ENCODE data around the gene ZNF678.

GRCh38 chr1:227632325-227632724, 69.0 kb downstream of the ZNF678 start:
- TF ChIP-seq L3MBTL2 (conservative IDR thresholded peaks at IDR 0.05) (no peak), BHLHE40 (IDR thresholded peaks at IDR 0.05; ENCODE audit: borderline replicate concordance) (no peak)
